GM18502 (cell line): Measurements from ENCODE around the gene RBMS3.

Experiments used
- ATAC-seq: cut with Tn5 transposase; IDR thresholded peaks from one replicate; pipeline ENCODE4 v1.9.1; 2021; ENCODE audit warnings: mild to moderate bottlenecking; ENCODE audit not compliant: unreplicated experiment, poor library complexity

RBMS3 gene

DNA sequence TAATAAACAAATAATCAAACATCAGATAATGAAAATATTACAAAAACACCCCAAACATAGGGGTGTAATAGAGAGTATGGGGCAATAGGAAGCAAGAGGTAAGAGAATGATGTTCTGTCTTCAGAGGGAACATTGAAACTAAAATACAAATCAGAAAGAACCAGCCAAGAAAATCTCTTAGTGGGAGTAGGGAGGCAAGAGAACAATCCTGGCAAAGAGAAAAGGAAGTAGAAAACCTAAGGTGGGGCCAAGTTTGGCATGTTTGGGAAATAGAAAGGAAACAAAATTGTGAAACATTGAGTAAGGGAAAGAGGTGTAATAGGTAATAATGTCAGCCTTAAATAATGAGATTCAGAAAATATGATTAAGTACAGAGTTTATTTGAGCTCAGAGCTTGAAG, 467.1 kb downstream of the RBMS3 start:
- ATAC-seq = no peak

- ATAC-seq = no peak
Observed at GRCh38 chr3:29751647-29752314, 470.9 kb downstream of the RBMS3 start.

DNA sequence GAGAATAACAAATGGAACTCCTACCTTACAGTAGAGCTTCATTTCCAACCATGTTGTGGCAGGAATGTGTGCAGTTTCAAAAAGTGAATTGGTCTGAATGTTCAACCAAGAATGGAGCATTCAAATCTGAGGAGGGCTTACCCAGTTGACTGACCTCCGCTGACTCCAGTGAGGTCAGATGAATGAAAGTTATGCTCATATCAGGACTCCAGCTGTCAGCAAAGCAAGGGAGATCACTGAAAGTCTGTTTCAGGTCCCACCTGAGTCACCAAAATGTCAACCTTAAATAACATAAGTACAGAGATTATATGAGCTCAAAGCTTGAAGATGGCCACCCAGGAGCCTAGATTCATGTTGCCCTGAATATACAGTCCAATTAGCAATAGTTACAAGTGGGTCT, 473.5 kb downstream of the RBMS3 start:
- no peak for ATAC-seq

DNA sequence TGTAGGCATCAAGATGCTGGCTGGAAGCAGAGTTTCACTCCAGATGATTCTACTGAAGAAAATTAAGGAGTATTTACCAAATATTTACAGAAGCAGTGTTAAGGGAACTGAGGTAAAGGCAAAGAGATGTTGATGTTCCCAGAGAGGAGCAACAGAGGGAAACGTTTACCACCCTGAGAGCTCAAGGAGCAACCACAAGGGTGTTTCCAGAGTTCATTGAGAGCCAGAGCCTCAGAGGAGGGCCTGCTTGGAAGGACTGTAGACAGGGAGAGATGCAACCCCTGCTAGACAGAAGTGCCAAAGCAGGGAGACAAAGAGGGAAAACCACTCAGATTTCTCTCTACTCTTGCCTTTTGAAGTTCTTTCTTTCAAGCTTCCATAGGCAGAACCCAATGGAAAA, 474.5 kb downstream of the RBMS3 start:
- ATAC-seq = no peak

GRCh38 chr3:29757054-29757777, 476.3 kb downstream of the RBMS3 start:
- no peak for ATAC-seq

- ATAC-seq = no peak
Observed at GRCh38 chr3:29758108-29758433, 477.2 kb downstream of the RBMS3 start.

DNA sequence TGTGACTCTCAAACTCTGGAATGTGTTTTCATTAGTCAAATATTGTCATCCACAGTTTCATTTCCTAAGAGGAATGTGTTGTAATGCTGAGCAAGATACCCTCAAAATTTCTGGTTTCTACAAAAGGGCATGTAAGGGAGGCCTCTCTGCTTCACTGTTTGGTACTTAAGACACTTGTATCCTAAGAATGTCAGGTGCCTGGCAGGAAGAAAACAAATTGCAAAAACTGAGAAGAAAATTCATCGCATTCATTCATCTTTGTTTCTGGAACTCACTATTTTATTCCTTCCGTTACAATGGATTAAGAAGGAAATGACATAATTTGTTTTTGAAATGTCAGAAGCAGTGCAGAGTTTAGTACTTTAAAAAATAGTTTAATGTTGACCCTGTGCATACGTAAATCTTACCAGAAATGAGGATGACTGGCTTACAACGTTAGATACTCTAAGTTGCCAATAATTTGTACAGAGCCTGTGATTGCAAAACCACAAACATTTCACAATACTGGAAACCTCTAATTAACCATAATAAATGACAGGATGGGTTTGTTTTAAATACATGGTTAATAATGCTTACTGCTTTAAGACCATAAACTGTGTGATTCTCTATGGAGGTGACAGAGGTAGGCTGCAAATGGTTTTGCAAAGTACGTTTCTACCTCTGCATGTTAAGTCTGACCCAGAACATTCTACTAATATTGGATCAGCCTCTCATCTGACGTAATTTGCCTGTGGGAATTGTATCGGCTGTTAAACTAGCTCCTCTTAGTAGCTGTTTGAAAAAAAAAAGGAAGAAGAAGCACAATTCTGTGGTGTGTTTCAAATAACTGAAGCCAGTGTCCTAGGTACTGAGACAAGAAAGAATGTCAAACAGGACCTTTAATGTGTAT, 477.8 kb downstream of the RBMS3 start:
- no peak for ATAC-seq

- ATAC-seq = no peak
Observed at GRCh38 chr3:29759411-29760225, 478.7 kb downstream of the RBMS3 start.

DNA sequence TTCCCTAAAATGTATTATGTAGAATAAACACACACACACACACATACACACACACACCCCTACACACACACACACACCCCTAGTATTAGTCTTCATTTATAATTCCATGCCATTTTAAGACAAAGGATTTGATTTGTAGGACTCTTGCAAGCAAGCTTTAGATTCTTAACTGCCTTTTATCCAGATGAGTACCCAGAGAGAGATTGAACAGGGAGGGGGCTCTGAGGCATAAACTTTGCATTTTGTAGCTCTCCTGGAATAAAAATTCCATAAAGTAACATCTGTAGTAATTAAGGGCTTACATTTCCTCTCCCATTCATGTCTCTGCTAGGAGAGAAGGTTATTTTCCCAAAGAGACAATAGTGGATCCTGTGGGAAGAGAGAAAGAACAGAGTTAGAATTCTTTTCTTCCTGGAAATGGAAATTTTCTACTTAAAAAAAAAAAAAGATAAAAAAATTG, 479.4 kb downstream of the RBMS3 start:
- no peak for ATAC-seq

GRCh38 chr3:29761517-29761916, 480.6 kb downstream of the RBMS3 start:
- ATAC-seq = no peak

DNA sequence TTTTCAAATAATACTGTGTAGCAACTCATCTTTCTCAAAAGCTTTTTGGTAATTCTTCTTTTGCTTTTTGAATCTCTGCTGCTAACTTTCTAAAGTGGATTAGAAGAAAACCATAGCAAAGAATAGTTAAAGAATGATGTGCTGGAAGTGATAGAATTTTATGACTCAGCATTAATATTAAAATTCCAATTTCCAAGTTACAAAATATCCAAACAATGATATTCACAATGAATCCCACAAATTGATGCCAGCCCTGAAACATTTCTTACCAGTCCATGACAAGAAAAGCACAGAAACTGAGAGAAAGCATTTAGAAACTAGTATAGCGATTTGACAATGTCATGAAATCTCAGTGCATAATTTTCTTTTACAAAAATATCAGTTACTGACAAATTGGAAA, 482.2 kb downstream of the RBMS3 start:
- no peak for ATAC-seq

GRCh38 chr3:29764041-29764440, 483.2 kb downstream of the RBMS3 start:
- ATAC-seq = no peak

- ATAC-seq = no peak
Observed at GRCh38 chr3:29764603-29765254, 483.9 kb downstream of the RBMS3 start.

GRCh38 chr3:29771602-29772001, 490.7 kb downstream of the RBMS3 start:
- no peak for ATAC-seq

DNA sequence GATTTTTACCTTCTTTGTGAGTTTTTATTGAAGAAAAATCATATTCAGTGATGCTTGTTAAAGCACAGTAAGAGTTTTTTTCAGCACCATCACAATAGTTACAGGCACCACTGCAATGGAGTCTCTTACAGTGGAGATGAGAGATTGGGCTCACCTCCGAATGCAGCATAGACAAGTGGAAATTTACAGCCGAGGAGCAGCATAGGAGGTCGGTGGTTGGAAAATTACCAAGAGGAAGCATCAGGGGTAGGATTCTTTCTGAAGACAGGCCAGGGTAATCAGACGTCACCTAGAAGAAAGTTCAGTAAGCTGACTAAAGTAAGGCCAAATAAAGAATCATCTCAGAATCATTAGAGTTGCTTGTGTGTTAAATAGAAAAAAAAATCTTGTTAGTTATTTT, 491.6 kb downstream of the RBMS3 start:
- ATAC-seq = no peak

DNA sequence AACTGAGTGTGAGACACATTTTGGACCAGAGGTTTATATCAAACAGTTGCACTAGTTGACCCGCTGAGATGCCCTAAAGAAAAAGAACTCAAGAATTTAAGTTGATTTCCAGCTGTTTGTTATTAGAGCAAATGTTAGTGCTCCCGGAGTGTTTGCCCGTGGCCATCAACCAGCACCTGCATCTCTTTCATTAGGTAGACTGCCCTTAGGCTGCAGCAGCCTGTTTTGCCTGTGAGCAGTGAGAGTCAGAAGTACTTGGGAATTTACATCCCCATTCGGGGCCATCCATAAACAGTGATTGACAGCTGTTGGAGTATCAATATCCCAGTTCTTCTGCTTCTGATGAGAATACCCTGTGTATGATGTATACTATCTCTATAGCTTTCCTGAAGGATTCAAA, 492.6 kb downstream of the RBMS3 start:
- ATAC-seq = no peak

DNA sequence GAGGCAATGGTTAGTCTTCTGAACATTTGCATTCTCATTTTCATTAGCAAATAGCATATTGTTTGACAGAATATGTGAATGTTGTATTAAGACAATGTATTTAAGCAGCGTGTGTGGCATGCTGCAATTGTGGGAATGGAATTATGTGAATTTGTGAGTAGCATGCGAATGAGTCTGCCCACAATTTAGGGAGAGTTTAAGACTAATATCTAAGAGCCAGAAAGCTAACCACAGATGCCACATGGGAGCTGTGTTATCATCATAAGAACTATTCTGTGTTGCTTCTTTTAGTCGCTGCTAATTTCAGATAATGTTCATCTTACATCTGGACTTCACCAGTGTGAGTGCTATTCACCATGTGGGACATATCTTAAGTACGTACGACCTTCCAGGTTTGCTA, 494.5 kb downstream of the RBMS3 start:
- ATAC-seq = no peak

DNA sequence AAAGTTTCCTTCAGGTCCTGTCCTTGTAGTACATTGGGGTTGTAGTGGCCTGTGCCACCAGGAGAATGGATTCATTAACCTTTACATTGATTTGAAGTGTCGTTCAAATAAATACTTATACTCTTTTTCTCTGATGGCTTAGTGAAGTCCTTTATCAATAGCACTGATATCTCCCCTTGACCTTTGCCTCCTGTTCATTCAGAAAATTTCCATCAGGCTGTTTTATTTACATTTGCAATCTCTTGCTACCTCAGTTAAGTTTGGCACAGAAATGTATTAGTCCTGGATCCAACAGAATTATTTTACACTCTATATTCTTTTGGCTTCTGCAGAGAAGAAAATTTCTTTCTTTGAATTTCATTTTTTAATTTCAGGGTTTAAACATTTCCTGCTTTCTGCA, 497.0 kb downstream of the RBMS3 start:
- no peak for ATAC-seq

- no peak for ATAC-seq
Observed at GRCh38 chr3:29789686-29790085, 508.8 kb downstream of the RBMS3 start.

DNA sequence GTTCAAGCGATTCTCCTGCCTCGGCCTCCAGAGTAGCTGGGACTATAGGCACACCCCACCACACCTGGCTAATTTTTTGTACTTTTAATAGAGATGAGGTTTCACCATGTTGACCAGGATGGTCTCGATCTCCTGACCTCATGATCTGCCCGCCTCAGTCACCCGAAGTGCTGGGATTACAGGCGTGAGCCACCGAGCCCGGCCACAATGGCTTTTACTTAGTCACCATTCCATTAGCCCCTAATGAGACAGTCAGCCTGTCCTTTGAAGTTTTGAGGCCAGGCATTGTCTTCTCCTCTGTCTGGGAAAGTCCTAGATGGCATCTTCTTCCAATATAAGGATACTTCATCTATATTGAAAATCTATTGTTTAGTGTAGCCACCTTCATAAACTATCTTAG, 515.9 kb downstream of the RBMS3 start:
- ATAC-seq = no peak
